Measurements from ENCODE around the gene NUDT3.
"Not testable (repeated sequence)": the region's sequence is repeated elsewhere in the genome, so short reads cannot be mapped to it uniquely, and the experiment has no call there.

NUDT3 gene

DNA sequence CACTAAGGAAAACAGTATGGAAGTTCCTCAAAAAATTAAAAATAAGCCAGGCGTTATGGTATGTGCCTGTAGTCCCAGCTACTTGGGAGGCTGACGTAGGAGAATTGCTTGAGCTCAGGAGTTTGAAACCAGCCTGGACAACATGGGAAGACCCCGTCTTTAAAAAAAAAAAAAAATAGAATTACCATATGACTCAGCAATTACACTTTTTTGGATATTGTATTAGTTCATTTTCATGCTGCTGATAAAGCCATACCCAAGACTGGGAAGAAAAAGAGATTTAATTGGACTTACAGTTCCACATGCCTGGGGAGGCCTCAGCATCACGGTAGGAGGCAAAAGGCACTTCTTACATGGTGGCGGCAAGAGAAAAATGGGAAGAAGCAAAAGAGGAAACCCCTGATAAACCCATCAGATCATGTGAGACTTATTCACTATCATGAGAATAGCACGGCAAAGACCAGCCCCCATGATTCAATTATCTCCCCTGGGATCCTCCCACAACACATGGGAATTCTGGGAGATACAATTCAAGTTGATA is 132.9 kb downstream of the NUDT3 start:
- WGBS (ENCODE audit: insufficient coverage, insufficient read length): no CpG with 5 or more reads among the region's 6 CpGs
- no peak for DNase-seq (ENCODE audit: low read depth, low spot score)

DNA sequence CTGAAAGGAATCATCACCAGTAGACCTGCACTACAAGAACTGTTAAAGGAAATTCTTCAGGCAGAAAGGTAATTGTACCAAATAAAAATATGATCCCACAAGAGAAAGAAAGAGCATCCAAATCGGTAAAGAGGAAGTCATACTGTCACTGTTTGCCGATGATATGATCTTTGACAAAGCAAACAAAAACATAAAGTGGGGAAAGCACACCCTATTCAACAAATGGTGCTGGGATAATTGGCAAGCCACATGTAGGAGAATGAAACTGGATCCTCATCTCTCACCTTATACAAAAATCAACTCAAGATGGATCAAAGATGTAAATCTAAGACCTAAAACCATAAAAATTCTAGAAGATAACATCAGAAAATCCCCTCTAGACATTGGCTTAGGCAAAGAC is 140.1 kb downstream of the NUDT3 start:
- not testable (repeated sequence) for H3K4me1 ChIP-seq (ENCODE audit: control insufficient read depth, insufficient read depth, low read length); H3K9me3 ChIP-seq (ENCODE audit: control insufficient read depth, insufficient read depth, low read length); H3K27me3 ChIP-seq (ENCODE audit: control insufficient read depth, insufficient read depth, low read length); H3K4me3 ChIP-seq (ENCODE audit: low read length); H3K36me3 ChIP-seq (ENCODE audit: control insufficient read depth, insufficient read depth, low read length); H3K27ac ChIP-seq (ENCODE audit: low read length); DNase-seq (ENCODE audit: low read depth, low spot score)
- no CpG with 5 or more reads among the region's 2 CpGs for WGBS (ENCODE audit: insufficient coverage, insufficient read length)

More for the DNA sequence above, 132.9 kb downstream of the NUDT3 start:
- H3K4me1 ChIP-seq (ENCODE audit: control insufficient read depth, insufficient read depth, low read length): no peaks in the 10 kb centered on the region
- H3K27me3 ChIP-seq (ENCODE audit: control insufficient read depth, insufficient read depth, low read length): no peaks in the 10 kb centered on the region
- H3K9me3 ChIP-seq (ENCODE audit: control insufficient read depth, insufficient read depth, low read length): no peaks in the 10 kb centered on the region; the same call in 1 of the 2 replicates
- no peak overlapping the region for H3K27ac ChIP-seq (ENCODE audit: low read length)
- H3K4me3 ChIP-seq (ENCODE audit: low read length): no peak overlapping the region
- no peaks in the 10 kb centered on the region for H3K36me3 ChIP-seq (ENCODE audit: control insufficient read depth, insufficient read depth, low read length)

DNA sequence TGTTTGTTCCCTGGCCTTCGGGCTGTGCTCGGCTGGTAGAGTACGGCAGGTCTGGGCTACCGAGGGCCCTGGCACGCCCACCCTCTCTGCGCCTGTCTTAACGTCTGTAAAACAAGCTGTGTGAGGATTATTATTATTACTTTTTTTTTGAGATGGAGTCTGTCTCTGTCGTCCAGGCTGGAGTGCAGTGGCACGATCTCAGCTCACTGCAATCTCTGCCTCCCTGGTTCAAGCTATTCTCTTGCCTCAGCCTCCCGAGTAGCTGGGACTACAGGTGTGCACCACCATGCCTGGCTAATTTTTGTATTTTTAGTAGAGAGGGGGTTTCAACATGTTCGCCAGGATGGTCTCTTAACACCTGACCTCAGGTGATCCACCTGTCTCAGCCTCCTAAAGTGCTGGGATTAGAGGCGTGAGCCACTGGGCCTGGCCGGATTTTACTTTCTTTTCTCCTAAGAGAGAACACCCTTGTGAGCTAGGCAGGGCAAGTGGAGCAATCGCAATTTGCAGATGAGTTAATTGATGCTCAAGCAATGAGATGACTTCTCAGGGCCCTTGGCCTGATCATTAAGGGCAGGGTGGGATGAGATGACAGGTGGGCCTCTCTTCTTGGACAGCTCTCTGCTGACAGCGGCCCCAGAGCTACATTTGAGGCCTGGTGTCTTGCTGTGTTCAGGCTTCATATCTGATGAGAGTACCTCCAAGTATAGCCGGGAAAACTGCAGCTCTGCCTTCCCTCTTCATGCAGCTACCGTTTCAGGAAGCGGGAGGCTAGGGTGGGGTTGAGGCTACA is 142.8 kb downstream of the NUDT3 start:
- WGBS (ENCODE audit: insufficient coverage, insufficient read length): no CpG with 5 or more reads among the region's 18 CpGs
- Histone ChIP-seq H3K4me3 (ENCODE audit: low read length) (peak overlapping the region; percentile 71; the same call in 1 of the 2 replicates), H3K4me1 (ENCODE audit: control insufficient read depth, insufficient read depth, low read length) (no peaks in the 10 kb centered on the region; the same call in 1 of the 2 replicates), H3K9me3 (ENCODE audit: control insufficient read depth, insufficient read depth, low read length) (no peaks in the 10 kb centered on the region), H3K27me3 (ENCODE audit: control insufficient read depth, insufficient read depth, low read length) (no peaks in the 10 kb centered on the region), H3K27ac (ENCODE audit: low read length) (no peak overlapping the region), H3K36me3 (ENCODE audit: control insufficient read depth, insufficient read depth, low read length) (peaks cover under 1% of the 10 kb centered on the region)
- no peak for DNase-seq (ENCODE audit: low read depth, low spot score)

DNA sequence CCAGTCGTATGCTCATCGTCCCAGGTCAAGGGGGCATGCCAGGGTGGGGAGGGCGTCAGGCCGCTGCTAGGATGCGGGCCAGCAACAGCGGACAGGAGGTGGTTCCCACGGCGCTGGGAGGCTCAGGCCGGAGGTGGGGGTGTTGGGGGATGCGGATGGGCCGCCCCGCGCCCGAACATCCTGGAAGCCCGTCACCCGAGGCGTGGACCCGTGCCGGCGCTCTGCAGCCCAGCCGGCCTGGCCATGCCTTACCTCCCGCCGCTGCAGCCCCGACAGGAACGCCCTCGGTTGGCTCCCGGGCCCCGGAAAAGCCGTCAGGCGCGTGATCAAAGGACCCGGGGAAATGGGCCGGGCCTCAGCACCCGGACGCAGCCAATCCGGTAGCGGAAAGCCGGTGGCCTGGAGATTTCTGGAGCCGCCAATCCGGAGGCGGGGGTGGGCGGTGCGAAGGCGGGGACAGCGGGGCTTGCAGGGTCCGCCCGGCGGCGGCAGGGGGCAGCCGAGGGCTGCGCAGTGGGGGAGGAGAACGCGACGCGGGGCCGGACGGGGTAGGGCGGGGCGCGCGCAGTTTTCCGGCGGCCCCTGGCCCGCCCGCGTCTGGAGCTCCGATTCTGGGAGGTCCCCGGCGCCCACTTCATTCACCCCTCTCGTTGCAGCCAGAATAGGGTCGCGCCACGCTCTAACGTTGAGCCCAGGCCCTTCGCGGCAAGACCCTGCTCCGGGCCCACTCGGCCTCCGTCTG is 143.6 kb downstream of the NUDT3 start, which contains the start of gene SMIM29:
TSS of gene SMIM29 (minus strand) at position 280 of the 742 bp plus-strand sequence. CDS start 1,215 bp downstream, outside the sequence.
- H3K4me3 ChIP-seq (ENCODE audit: low read length): peak within 1 kb of the TSS; percentile 71
- no peaks in the 10 kb centered on the region; the same call in 1 of the 2 replicates for H3K4me1 ChIP-seq (ENCODE audit: control insufficient read depth, insufficient read depth, low read length)
- no peaks in the 10 kb centered on the region for H3K9me3 ChIP-seq (ENCODE audit: control insufficient read depth, insufficient read depth, low read length)
- WGBS (ENCODE audit: insufficient coverage, insufficient read length): no CpG with 5 or more reads among the region's 79 CpGs
- no peaks in the 10 kb centered on the region for H3K27me3 ChIP-seq (ENCODE audit: control insufficient read depth, insufficient read depth, low read length)
- H3K27ac ChIP-seq (ENCODE audit: low read length): no peak within 1 kb of the TSS
- peaks cover 8% of the 10 kb centered on the region for H3K36me3 ChIP-seq (ENCODE audit: control insufficient read depth, insufficient read depth, low read length)
- DNase-seq (ENCODE audit: low read depth, low spot score): no peak

DNA sequence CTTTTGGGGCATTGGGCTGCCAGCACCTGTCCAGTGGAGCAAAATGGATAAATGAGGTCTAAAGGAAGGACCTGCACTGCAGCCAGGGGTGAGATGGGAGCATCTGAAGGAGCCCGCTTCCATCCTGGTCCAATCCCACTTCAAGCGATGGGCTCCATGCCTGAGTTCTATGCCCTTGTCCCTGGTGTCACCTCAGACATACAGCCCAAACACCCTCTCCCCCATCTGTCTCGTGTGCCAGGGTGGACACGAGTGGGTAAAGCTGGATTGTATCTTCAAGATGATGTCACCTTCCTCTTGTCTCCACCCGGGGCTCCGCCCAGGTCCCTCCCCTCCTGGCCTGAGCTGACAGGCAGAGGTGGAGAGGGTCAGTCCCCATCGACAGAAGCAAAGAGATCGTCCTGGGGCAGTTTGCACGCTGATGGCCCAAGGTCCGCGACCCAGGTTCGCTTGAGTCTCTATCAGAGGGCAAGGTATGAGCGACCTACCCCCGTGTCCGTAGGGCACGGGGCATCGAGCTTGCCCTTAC is 144.2 kb downstream of the NUDT3 start:
- H3K4me1 ChIP-seq (ENCODE audit: control insufficient read depth, insufficient read depth, low read length): no peaks in the 10 kb centered on the region; the same call in 1 of the 2 replicates
- no peaks in the 10 kb centered on the region for H3K27me3 ChIP-seq (ENCODE audit: control insufficient read depth, insufficient read depth, low read length)
- H3K9me3 ChIP-seq (ENCODE audit: control insufficient read depth, insufficient read depth, low read length): no peaks in the 10 kb centered on the region
- H3K36me3 ChIP-seq (ENCODE audit: control insufficient read depth, insufficient read depth, low read length): peaks cover 15% of the 10 kb centered on the region
- peak overlapping the region; percentile 47; the same call in 1 of the 2 replicates for H3K4me3 ChIP-seq (ENCODE audit: low read length)
- WGBS (ENCODE audit: insufficient coverage, insufficient read length): no CpG with 5 or more reads among the region's 17 CpGs
- no peak overlapping the region for H3K27ac ChIP-seq (ENCODE audit: low read length)
- no peak for DNase-seq (ENCODE audit: low read depth, low spot score)

DNA sequence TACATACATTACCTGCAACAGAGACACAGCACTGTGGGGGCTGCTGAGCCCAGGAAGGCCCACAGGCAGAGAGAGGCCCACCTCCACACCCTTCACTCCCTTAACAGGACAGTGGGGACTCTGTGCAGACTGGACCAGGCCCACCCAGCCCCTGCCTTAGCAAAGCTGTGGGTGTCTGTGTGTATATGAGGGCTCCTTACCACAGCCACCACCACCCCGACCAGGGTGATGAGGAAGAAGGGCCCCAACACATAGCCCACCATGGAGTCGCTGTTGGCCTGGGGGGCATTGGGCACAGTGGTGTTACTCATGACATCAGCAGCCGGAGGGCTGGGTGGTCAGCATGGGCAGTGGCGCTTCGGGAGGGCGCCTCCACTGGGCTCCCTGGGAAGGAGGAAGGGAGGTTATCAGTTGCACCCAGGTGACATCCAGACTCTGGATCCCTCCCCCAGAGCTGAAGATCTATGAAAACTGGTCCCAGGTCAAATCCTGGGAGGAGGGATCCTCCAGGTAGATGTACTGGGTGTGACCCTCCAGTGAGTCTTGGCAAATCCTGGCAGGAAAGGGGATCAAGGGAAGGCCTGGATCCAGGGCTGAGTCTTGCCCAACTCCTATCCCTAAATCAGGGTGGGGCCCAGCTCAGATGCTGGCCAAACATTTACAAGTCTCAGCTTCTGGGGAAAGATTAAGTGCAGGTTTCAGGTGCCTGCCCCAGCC is 144.8 kb downstream of the NUDT3 start:
- no CpG with 5 or more reads among the region's 6 CpGs for WGBS (ENCODE audit: insufficient coverage, insufficient read length)

DNA sequence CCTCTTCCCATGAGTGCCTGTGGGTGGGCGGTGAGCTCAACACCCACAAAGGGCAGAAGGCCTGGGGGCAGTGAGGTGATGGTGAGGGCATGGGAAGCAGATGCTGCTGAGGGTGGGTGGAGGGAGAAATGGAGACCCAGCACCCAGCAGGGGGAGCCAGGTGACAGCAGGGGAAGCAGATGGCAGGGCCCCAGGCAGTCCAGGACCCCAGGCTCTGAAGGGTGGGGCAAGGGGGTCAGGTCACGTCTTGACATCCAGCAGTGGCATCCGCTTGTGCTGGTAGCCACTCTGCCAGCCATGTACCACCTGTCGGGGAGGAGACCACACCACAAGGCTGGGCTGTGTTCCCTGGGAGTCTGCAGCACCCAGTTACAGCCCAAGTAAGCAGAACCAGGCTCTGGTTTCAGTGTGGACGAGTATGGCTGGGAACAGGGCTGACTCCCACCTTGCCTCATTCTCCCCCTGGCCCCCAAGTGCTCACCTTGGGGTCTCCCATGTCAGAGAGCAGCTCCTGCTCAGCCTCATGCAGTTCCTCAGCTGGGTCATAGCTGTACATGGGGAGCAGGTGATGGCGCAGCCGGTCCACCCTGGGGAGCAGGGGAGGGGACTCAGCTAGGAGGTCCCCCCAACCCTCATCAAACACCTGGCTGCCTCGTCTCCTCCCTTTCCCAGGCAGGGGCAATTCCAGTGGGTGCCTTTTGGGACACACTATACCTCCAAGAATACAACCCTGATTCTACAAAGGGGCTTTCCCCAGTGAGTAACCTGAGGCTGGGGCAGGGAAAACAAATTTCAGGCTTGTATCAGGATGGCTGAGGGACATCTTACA is 145.7 kb downstream of the NUDT3 start:
- no peak for DNase-seq (ENCODE audit: low read depth, low spot score)
- Histone ChIP-seq H3K27ac (ENCODE audit: low read length) (no peak overlapping the region), H3K4me3 (ENCODE audit: low read length) (no peak overlapping the region), H3K9me3 (ENCODE audit: control insufficient read depth, insufficient read depth, low read length) (no peaks in the 10 kb centered on the region), H3K27me3 (ENCODE audit: control insufficient read depth, insufficient read depth, low read length) (no peaks in the 10 kb centered on the region), H3K4me1 (ENCODE audit: control insufficient read depth, insufficient read depth, low read length) (peaks cover 2% of the 10 kb centered on the region), H3K36me3 (ENCODE audit: control insufficient read depth, insufficient read depth, low read length) (peaks cover 30% of the 10 kb centered on the region)
- no CpG with 5 or more reads among the region's 8 CpGs for WGBS (ENCODE audit: insufficient coverage, insufficient read length)

More for the DNA sequence above, 144.8 kb downstream of the NUDT3 start:
- no peak overlapping the region for H3K27ac ChIP-seq (ENCODE audit: low read length)
- H3K9me3 ChIP-seq (ENCODE audit: control insufficient read depth, insufficient read depth, low read length): no peaks in the 10 kb centered on the region
- H3K4me3 ChIP-seq (ENCODE audit: low read length): no peak overlapping the region
- H3K27me3 ChIP-seq (ENCODE audit: control insufficient read depth, insufficient read depth, low read length): no peaks in the 10 kb centered on the region
- H3K4me1 ChIP-seq (ENCODE audit: control insufficient read depth, insufficient read depth, low read length): peaks cover 2% of the 10 kb centered on the region
- no peak for DNase-seq (ENCODE audit: low read depth, low spot score)
- H3K36me3 ChIP-seq (ENCODE audit: control insufficient read depth, insufficient read depth, low read length): peaks cover 21% of the 10 kb centered on the region

DNA sequence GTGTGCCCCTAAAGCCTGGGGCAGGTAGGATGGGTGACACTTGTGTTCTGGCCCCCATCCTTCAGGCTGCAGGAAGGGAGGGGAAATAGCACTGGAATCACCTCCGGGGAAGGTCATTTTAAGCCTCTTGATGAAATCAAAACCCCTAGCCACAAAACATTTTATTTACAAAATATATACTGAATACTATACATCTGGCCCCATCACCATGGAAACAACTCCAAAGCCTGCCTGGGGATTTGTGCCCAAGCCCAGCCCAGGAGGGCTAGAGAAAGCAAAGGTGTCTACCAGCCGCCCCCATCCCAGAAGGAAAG is 146.3 kb downstream of the NUDT3 start:
- no peaks in the 10 kb centered on the region for H3K27me3 ChIP-seq (ENCODE audit: control insufficient read depth, insufficient read depth, low read length)
- H3K4me3 ChIP-seq (ENCODE audit: low read length): no peak overlapping the region
- H3K9me3 ChIP-seq (ENCODE audit: control insufficient read depth, insufficient read depth, low read length): no peaks in the 10 kb centered on the region
- peaks cover 35% of the 10 kb centered on the region for H3K36me3 ChIP-seq (ENCODE audit: control insufficient read depth, insufficient read depth, low read length)
- DNase-seq (ENCODE audit: low read depth, low spot score): no peak
- peaks cover 2% of the 10 kb centered on the region for H3K4me1 ChIP-seq (ENCODE audit: control insufficient read depth, insufficient read depth, low read length)
- no peak overlapping the region for H3K27ac ChIP-seq (ENCODE audit: low read length)
- WGBS (ENCODE audit: insufficient coverage, insufficient read length): no CpG with 5 or more reads among the region's 2 CpGs

DNA sequence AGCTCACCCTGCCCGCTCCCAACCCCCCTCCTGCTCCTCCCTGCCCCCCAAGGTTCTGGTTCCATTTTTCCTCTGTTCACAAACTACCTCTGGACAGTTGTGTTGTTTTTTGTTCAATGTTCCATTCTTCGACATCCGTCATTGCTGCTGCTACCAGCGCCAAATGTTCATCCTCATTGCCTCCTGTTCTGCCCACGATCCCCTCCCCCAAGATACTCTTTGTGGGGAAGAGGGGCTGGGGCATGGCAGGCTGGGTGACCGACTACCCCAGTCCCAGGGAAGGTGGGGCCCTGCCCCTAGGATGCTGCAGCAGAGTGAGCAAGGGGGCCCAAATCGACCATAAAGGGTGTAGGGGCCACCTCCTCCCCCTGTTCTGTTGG is 146.7 kb downstream of the NUDT3 start:
- H3K27ac ChIP-seq (ENCODE audit: low read length); H3K4me3 ChIP-seq (ENCODE audit: low read length); DNase-seq (ENCODE audit: low read depth, low spot score); H3K27me3 ChIP-seq (ENCODE audit: control insufficient read depth, insufficient read depth, low read length); H3K4me1 ChIP-seq (ENCODE audit: control insufficient read depth, insufficient read depth, low read length); H3K9me3 ChIP-seq (ENCODE audit: control insufficient read depth, insufficient read depth, low read length): not testable (repeated sequence)
- peaks cover 38% of the 10 kb centered on the region for H3K36me3 ChIP-seq (ENCODE audit: control insufficient read depth, insufficient read depth, low read length)
- WGBS (ENCODE audit: insufficient coverage, insufficient read length): no CpG with 5 or more reads among the region's 7 CpGs
